Fibroblast of villous mesenchyme (primary cell): ENCODE measurements around the gene NR4A3. TPM values are rescaled to one million over a fixed set of nuclear protein-coding genes. Genes with fewer than 3 reads are reported as not detected.

Experiments
- DNase-seq: peaks from one replicate; pipeline ENCODE4 v3.0.0-alpha.2; 2010; ENCODE audit warnings: low read depth
- H3K4me3 ChIP-seq: 2 replicates; pipeline ENCODE4 v1.5.1; 2011; ENCODE audit warnings: low read depth, mild to moderate bottlenecking, low read length
- CTCF ChIP-seq: IDR thresholded peaks from 2 replicates; pipeline ENCODE4 v1.5.1; 2012; ENCODE audit warnings: low read depth, mild to moderate bottlenecking, low read length; ENCODE audit not compliant: insufficient read depth
- total RNA-seq: library from RNA; depleted of rRNA; stranded (reverse); fragments of >200 nt; gene quantifications from 2 replicates; pipeline ENCODE4 v1.2.3, GENCODE V29; 2012

The NR4A3 gene
- total RNA-seq, 1 donor = under 0.01 TPM

DNA sequence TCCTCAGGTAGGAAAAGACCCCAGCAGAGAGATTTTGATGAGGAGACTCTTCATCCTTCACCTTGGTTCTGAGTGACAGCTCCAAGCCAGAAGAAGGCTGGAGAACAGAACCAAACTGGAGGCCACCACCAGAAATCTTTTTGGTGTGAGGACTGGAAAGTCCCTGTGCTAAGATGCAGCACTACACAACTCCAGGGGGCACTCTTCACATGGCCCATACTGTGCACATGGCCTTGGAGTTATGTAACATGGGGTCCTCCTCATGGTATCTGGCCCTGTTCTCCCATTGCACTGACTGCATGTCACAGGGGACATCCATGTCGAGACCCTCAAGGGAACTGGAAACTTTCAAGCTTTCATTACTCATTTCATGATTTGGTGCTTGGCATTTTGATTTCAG is 67.4 kb downstream of the NR4A3 start:
- no peak for DNase-seq
- H3K4me3 ChIP-seq = no peak overlapping the region
- TF ChIP-seq CTCF = no peak

GRCh38 chr9:99894826-99895225 is 73.1 kb downstream of the NR4A3 start:
- no peak for TF ChIP-seq CTCF
- DNase-seq = no peak
- H3K4me3 ChIP-seq = no peak overlapping the region

GRCh38 chr9:99895510-99895909 is 73.8 kb downstream of the NR4A3 start:
- TF ChIP-seq CTCF = no peak
- H3K4me3 ChIP-seq = no peak overlapping the region
- no peak for DNase-seq

DNA sequence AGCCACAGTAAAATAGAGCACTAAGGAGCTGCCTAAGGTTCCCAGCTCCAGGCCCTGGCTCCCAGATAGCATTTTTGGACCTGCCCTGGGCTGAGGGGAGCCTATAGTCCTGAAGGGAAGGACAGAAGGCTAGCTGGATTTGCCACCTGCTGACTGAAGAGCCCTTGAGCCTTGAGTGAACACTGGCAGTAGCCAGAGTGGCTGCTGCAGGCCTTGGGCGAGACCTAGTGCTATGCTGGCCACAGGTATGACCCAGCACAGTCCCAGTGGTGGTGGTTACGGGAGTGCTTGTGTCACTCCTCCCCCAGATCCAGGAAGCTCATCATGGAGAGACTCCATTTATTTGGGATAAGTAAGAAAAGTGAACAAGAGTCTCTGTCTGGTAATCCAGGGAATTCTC is 74.4 kb downstream of the NR4A3 start:
- TF ChIP-seq CTCF = no peak
- no peak for DNase-seq
- H3K4me3 ChIP-seq = no peak overlapping the region

GRCh38 chr9:99903393-99903792 is 81.7 kb downstream of the NR4A3 start:
- H3K4me3 ChIP-seq = no peak overlapping the region
- TF ChIP-seq CTCF = no peak
- no peak for DNase-seq

DNA sequence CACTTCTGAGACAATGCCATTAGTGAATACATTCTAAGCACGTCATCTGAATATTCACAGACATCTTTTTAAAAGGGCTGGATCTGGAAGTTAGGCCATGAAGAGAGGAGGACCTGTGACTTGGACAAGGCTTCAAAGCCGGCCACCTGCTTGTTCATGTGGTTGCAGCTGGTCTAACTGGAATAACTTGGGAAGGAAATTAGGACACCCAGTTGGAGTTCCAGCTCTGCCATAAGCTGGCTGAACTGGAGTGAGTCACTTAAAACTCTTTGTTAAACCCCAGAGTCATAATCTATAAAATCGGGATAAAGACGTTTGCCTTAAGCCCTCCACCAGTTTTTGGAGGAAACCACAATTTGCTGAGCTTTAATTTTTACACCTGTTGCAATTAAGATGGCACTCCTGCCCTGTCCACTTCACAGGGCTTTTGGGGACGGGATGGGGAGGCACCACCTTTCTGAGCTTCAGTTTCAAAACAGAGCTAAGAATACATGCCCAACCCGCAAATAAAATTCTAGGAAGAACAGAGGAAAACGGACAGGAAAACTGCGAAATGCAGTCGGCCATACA is 84.2 kb downstream of the NR4A3 start:
- peak overlapping the region; percentile 82 for H3K4me3 ChIP-seq
- no peak for DNase-seq
- TF ChIP-seq CTCF = no peak
